ENCODE data around the gene LGALS12.

- TF ChIP-seq POLR2A (IDR thresholded peaks at IDR 0.05; ENCODE audit: low read length): no peak
- no peak for TF ChIP-seq CTCF (IDR thresholded peaks at IDR 0.05)
- TF ChIP-seq EHMT2 (IDR thresholded peaks at IDR 0.05; ENCODE audit: low read depth): no peak
- no peak for TF ChIP-seq SMC3 (IDR thresholded peaks at IDR 0.05)
- TF ChIP-seq USF2 (IDR thresholded peaks at IDR 0.05): no peak
- TF ChIP-seq ZC3H11A (IDR thresholded peaks at IDR 0.05): no peak
- no peak for TF ChIP-seq JUN (IDR thresholded peaks at IDR 0.05)
Measured at GRCh38 chr11:63492441-63492840, 13.4 kb upstream of the LGALS12 start.
